ENCODE data around the gene SETDB1.

DNA sequence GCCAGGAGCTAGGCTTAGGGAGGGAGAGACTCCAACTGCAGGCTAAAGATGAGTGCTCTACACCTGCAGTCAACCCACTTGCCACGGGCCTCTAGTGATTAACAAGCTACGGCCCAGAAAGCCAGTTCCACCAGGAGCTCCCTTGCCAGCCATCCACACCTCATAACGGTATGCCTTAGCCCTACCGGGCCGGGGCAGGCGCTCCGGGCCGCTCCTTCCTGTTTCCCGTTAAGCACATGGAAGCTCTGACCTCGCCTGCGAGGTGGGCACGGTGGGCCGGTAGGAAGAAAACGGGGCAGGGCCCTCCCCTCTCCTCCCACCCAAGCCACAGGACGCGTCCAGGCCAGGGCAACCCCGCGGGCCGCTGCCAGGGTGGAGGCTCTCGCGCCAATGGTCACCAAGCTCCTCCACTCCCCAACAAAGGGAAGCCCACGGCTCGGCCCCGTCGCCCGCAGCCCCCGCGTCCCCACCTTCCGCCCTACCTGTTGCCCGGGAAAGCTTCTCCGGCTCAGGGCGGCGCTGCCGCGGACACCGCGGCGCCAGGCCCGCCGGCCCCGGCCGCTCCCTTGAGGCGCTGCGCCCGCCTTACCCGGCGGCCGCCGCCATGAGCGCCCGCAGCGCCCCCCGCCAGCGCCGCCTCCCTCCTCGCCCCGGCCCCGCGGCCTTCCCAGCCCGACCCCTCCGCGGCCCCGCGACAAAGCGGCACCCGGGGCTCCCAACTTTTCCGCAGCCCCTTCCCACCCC, 47.8 kb downstream of the SETDB1 start:
- TF ChIP-seq CTCF (IDR thresholded peaks at IDR 0.05) (no peak), POLR2A (IDR thresholded peaks at IDR 0.05) (no peak)
